ENCODE measurements around the gene EBP. TPM values are rescaled to one million over a fixed set of nuclear protein-coding genes. Genes with fewer than 3 reads are reported as not detected.

Gene EBP
- total RNA-seq, 1 donor from 2014 or later = 55.4 TPM

GRCh38 chrX:48559636-48560035 is 38.0 kb downstream of the EBP start:
- DNase-seq (no peak), ATAC-seq (no peak)
- intact Hi-C loops (cut with micrococcal nuclease) = no loop called here

- ATAC-seq (no peak), DNase-seq (no peak)
- intact Hi-C loops (cut with micrococcal nuclease) = no loop called here
Measured at GRCh38 chrX:48560056-48560455, 38.4 kb downstream of the EBP start.

- no peak for DNase-seq
- intact Hi-C loops (cut with micrococcal nuclease) = no loop called here
- no peak for ATAC-seq
Measured at GRCh38 chrX:48560681-48561080, 39.1 kb downstream of the EBP start.

GRCh38 chrX:48569958-48570357 is 48.4 kb downstream of the EBP start:
- intact Hi-C loops (cut with micrococcal nuclease) = no loop called here
- DNase-seq = no peak
- ATAC-seq = no peak

- peak; percentile 61 for DNase-seq
- no peak for ATAC-seq
- intact Hi-C loops (cut with micrococcal nuclease) = no loop called here
Measured at GRCh38 chrX:48573690-48574269, 52.2 kb downstream of the EBP start.

- DNase-seq = peak; percentile 93
- peak; percentile 99 for ATAC-seq
- intact Hi-C loops (cut with micrococcal nuclease) = no loop called here
Measured at GRCh38 chrX:48574270-48575266, 53.0 kb downstream of the EBP start, which contains the start of gene RBM3. TSS of gene RBM3 (plus strand) at chrX:48574484. CDS start at chrX:48575181, 697 bp downstream.

GRCh38 chrX:48575642-48576041 is 54.0 kb downstream of the EBP start:
- intact Hi-C loops (cut with micrococcal nuclease) = no loop called here
- DNase-seq (no peak), ATAC-seq (no peak)

GRCh38 chrX:48576108-48576507 is 54.5 kb downstream of the EBP start:
- ATAC-seq (no peak), DNase-seq (no peak)
- intact Hi-C loops (cut with micrococcal nuclease) = no loop called here

Other genes starting within 250 kb of the EBP start
- not detected for gene SSX3, start 165.1 kb upstream of the EBP start, total RNA-seq
- gene SSX4, start 138.3 kb upstream of the EBP start, total RNA-seq = not detected
- not detected for gene SSX4B, start 109.8 kb upstream of the EBP start, total RNA-seq
- 0.50 TPM for gene SLC38A5, start 51.5 kb upstream of the EBP start, total RNA-seq
- gene FTSJ1, start 45.6 kb upstream of the EBP start, total RNA-seq = 15.1 TPM
- 13.2 TPM for gene PORCN, start 12.8 kb upstream of the EBP start, total RNA-seq
- gene TBC1D25, start 17.9 kb downstream of the EBP start, total RNA-seq = 15.4 TPM
- 103 TPM for gene RBM3, start 52.7 kb downstream of the EBP start, total RNA-seq
- 164 TPM for gene WDR13, start 75.7 kb downstream of the EBP start, total RNA-seq
- 2.6 TPM for gene WAS, start 162.0 kb downstream of the EBP start, total RNA-seq
- gene SUV39H1, start 174.9 kb downstream of the EBP start, total RNA-seq = 2.4 TPM
- not detected for gene GLOD5, start 239.9 kb downstream of the EBP start, total RNA-seq